Stomach (tissue), 9 donors: ENCODE measurements around the gene CMKLR1. TPM values are rescaled to one million over a fixed set of nuclear protein-coding genes. Genes with fewer than 3 reads are reported as not detected.
A peak's percentile ranks its signal among the peaks of the same experiment; 100 is the strongest.

Experiments
- DNase-seq, 2 donors: peaks; one replicate each; pipeline versions ENCODE4 v3.0.0 to v3.0.0-alpha.2; 2013 to 2019
- H3K27ac ChIP-seq, 5 donors: fragments of 200-600 bp in 4 of 5; sonication (generic) in 4 of 5; one replicate each; pipeline ENCODE4 v1.5.1; 2013 to 2019; ENCODE audit warnings: mild to moderate bottlenecking in 1 of 5, moderate library complexity in 1 of 5
- H3K27me3 ChIP-seq, 3 donors: fragments of 200-600 bp; sonication (generic); one replicate each; pipeline ENCODE4 v1.5.1; 2017 to 2019; ENCODE audit warnings: mixed run types in 1 of 3
- H3K36me3 ChIP-seq, 4 donors: fragments of 200-600 bp; sonication (generic); 1 replicate in 3 of 4; 2 replicates in 1 of 4; pipeline ENCODE4 v1.5.1; 2016 to 2019
- H3K4me1 ChIP-seq, 4 donors: fragments of 200-600 bp; sonication (generic); one replicate each; pipeline ENCODE4 v1.5.1; 2016 to 2019
- H3K4me3 ChIP-seq, 4 donors: fragments of 200-600 bp; sonication (generic) in 3 of 4; one replicate each; pipeline ENCODE4 v1.5.1; 2016 to 2019; ENCODE audit warnings: mild to moderate bottlenecking in 1 of 4
- H3K9me3 ChIP-seq, 4 donors: fragments of 200-600 bp; sonication (generic); one replicate each; pipeline ENCODE4 v1.5.1; 2016 to 2019
- CTCF ChIP-seq, 7 experiments: fragments of 450-650 bp in 4 of 7; fragments of 200-600 bp in 3 of 7; sonication (generic) in 3 of 7; IDR thresholded peaks; one replicate each; pipeline ENCODE4 v1.5.1; 2016 to 2019; ENCODE audit warnings: antibody characterized with exemption in 7 of 7, control low read depth in 2 of 7, mild to moderate bottlenecking in 1 of 7
- EP300 ChIP-seq: sonication (generic); formaldehyde crosslinking; IDR thresholded peaks from one replicate; pipeline ENCODE4 v1.6.1; 2017; ENCODE audit warnings: antibody characterized with exemption
- POLR2A ChIP-seq, 4 donors: fragments of 450-650 bp; IDR thresholded peaks; one replicate each; pipeline ENCODE4 v1.6.1; 2016; ENCODE audit warnings: antibody characterized with exemption in 4 of 4, control low read depth in 2 of 4, mild to moderate bottlenecking in 1 of 4, moderate library complexity in 1 of 4
- POLR2AphosphoS5 ChIP-seq, 3 donors: sonication (generic); formaldehyde crosslinking; IDR thresholded peaks; one replicate each; pipeline ENCODE4 v1.6.1; 2016; ENCODE audit warnings: antibody characterized with exemption in 3 of 3
- WGBS, 5 donors: extraction: QIAGEN DNeasy Blood & Tissue Kit in 3 of 5; methylation state at CpG; one replicate each; pipeline versions ENCODE4 v1.1.5 to v1.1.7; 2013 to 2018; 5-methylcytosine and 5-hydroxymethylcytosine counted together
- intact Hi-C: fragments of 100-400 bp; cut with DNase I; formaldehyde crosslinking; loops from one replicate; pipeline ENCODE4 v1.15.1; 2023; ENCODE audit warnings: low total_unique reads
- polyA plus RNA-seq, 3 donors: library from polyadenylated mRNA; stranded (reverse); fragments of 200-250 nt; gene quantifications; one replicate each; pipeline ENCODE4 v1.2.3, GENCODE V29; 2013
- total RNA-seq, 5 donors: library from RNA; depleted of rRNA; stranded (reverse); fragments of >200 nt; gene quantifications; one replicate each; pipeline versions ENCODE4 v1.1.0 to v1.2.3, GENCODE V29; 2014 to 2016
- donor health status: healthy with polysubstance abuse.
- donor health status: Bipolar disorder and iron deficiency.
- donor health status: healthy.

The CMKLR1 gene
- total and polyA plus RNA-seq, 8 donors = 0.45 to 46.1 (median 2.3) TPM

DNA sequence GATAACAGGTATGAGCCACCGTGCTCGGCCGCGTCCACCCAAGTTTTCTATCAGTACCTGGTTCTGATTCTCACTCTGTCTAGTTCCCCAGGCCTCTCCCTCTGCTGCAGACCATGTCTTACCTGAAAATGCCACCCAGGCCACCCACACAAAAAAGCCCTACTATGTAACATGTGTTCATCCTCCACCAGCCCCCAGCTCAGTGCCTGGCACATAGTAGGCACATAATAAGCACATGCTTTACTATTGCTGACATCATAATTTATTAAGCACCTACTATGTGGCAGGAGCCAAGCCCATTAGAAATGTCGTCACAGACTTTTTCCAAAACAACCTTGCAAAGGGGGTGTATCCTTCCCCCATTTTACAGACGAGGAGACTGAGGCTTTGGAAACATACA is 37.8 kb downstream of the CMKLR1 start:
- H3K4me3 ChIP-seq = no peak overlapping the region
- H3K36me3 ChIP-seq = no peaks in the 10 kb centered on the region
- DNase-seq = no peak
- H3K27me3 ChIP-seq = peaks cover 0 to 6% (median 3%) of the 10 kb centered on the region in 3 donors
- H3K9me3 ChIP-seq = no peaks in the 10 kb centered on the region
- intact Hi-C loops = no loop called here
- WGBS, 5 donors = 89 to 93% (median 90%) methylated on average over 6 of the region's 6 CpGs
- peaks cover 28 to 52% (median 38%) of the 10 kb centered on the region in 4 donors for H3K4me1 ChIP-seq
- no peak for TF ChIP-seq POLR2A (IDR thresholded peaks at IDR 0.05)
- no peak overlapping the region for H3K27ac ChIP-seq

GRCh38 chr12:108299980-108300696 is 39.0 kb downstream of the CMKLR1 start:
- WGBS, 5 donors = 94 to 98% (median 97%) methylated on average over 7 of the region's 7 CpGs
- H3K27ac ChIP-seq = no peak overlapping the region
- DNase-seq = no peak
- H3K4me3 ChIP-seq = no peak overlapping the region
- no peak for TF ChIP-seq EP300
- no peak for TF ChIP-seq POLR2A (IDR thresholded peaks at IDR 0.05)
- TF ChIP-seq CTCF (IDR thresholded peaks at IDR 0.05) = no peak
- no peak for TF ChIP-seq POLR2AphosphoS5 (IDR thresholded peaks at IDR 0.05)
- H3K27me3 ChIP-seq = peaks cover 0 to 6% (median 0%) of the 10 kb centered on the region in 3 donors
- peaks cover 23 to 40% (median 27%) of the 10 kb centered on the region in 4 donors for H3K4me1 ChIP-seq
- no peaks in the 10 kb centered on the region for H3K36me3 ChIP-seq
- H3K9me3 ChIP-seq = no peaks in the 10 kb centered on the region
- intact Hi-C loops = no loop called here

- no peak overlapping the region for H3K27ac ChIP-seq
- H3K27me3 ChIP-seq = peaks cover 0 to 6% (median 0%) of the 10 kb centered on the region in 3 donors
- H3K36me3 ChIP-seq = no peaks in the 10 kb centered on the region
- peaks cover 16 to 34% (median 21%) of the 10 kb centered on the region in 4 donors for H3K4me1 ChIP-seq
- no peak for DNase-seq
- WGBS, 5 donors = 72 to 79% (median 75%) methylated on average over 4 of the region's 4 CpGs
- H3K4me3 ChIP-seq = no peak overlapping the region
- H3K9me3 ChIP-seq = no peaks in the 10 kb centered on the region
- TF ChIP-seq POLR2A (IDR thresholded peaks at IDR 0.05) = no peak
- intact Hi-C loops = no loop called here
These were observed 39.6 kb downstream of the CMKLR1 start for GRCh38 chr12:108299516-108299915.

- intact Hi-C loops = no loop called here
- no peaks in the 10 kb centered on the region for H3K9me3 ChIP-seq
- H3K4me1 ChIP-seq = peaks cover 13 to 27% (median 17%) of the 10 kb centered on the region in 4 donors
- 78 to 90% (median 88%) methylated on average over 6 of the region's 6 CpGs for WGBS, 5 donors
- H3K27ac ChIP-seq = peak overlapping the region in 2 of 5 donors; percentile 14 to 19
- DNase-seq = no peak
- no peaks in the 10 kb centered on the region for H3K36me3 ChIP-seq
- peaks cover 0 to 6% (median 0%) of the 10 kb centered on the region in 3 donors for H3K27me3 ChIP-seq
- H3K4me3 ChIP-seq = no peak overlapping the region
- TF ChIP-seq POLR2A (IDR thresholded peaks at IDR 0.05) (no peak), POLR2AphosphoS5 (IDR thresholded peaks at IDR 0.05) (no peak), EP300 (no peak), CTCF (IDR thresholded peaks at IDR 0.05) (no peak)
These were observed 40.3 kb downstream of the CMKLR1 start for GRCh38 chr12:108298761-108299275.

GRCh38 chr12:108297895-108298760 is 41.0 kb downstream of the CMKLR1 start:
- Histone ChIP-seq H3K9me3 (no peaks in the 10 kb centered on the region), H3K27ac (peak overlapping the region in 2 of 5 donors; percentile 14 to 19), H3K36me3 (no peaks in the 10 kb centered on the region), H3K4me3 (no peak overlapping the region), H3K4me1 (peaks cover 10 to 20% (median 11%) of the 10 kb centered on the region in 4 donors), H3K27me3 (peaks cover 0 to 6% (median 0%) of the 10 kb centered on the region in 3 donors)
- no peak for DNase-seq
- intact Hi-C loops = no loop called here
- WGBS, 5 donors = 72 to 86% (median 77%) methylated on average over 5 to 6 of the region's 6 CpGs
- TF ChIP-seq EP300 (no peak), POLR2AphosphoS5 (IDR thresholded peaks at IDR 0.05) (no peak), CTCF (IDR thresholded peaks at IDR 0.05) (no peak), POLR2A (IDR thresholded peaks at IDR 0.05) (no peak)
